Vagina (tissue), 1 donor: Measurements from ENCODE around the gene TFCP2L1. TPM values are rescaled to one million over a fixed set of nuclear protein-coding genes. Genes with fewer than 3 reads are reported as not detected.

Experiments
- total RNA-seq: library from RNA; depleted of rRNA; stranded (reverse); fragments of >200 nt; gene quantifications from one replicate; pipeline ENCODE4 v1.2.3, GENCODE V29; 2016

TFCP2L1 gene
- total RNA-seq, 1 donor from 2014 or later: 32.7 TPM

Other genes starting within 250 kb of the TFCP2L1 start
- not detected for gene RNU4ATAC, start 245.7 kb upstream of the TFCP2L1 start, total RNA-seq